Peyer's patch (tissue), 4 donors: ENCODE results near the gene ZNF579.

Source experiments
- CTCF ChIP-seq, 6 experiments: fragments of 450-650 bp in 4 of 6; fragments of 200-600 bp in 2 of 6; sonication (generic) in 1 of 6; IDR thresholded peaks; one replicate each; pipeline ENCODE4 v1.5.1; 2017 to 2019; ENCODE audit warnings: antibody characterized with exemption in 6 of 6, mild to moderate bottlenecking in 3 of 6, moderate library complexity in 1 of 6
- POLR2A ChIP-seq, 2 donors: fragments of 450-650 bp; IDR thresholded peaks; one replicate each; pipeline ENCODE4 v1.5.1; 2017; ENCODE audit warnings: antibody characterized with exemption in 2 of 2, mild to moderate bottlenecking in 2 of 2, moderate library complexity in 2 of 2

- TF ChIP-seq CTCF (IDR thresholded peaks at IDR 0.05) (no peak), POLR2A (IDR thresholded peaks at IDR 0.05) (peak in 1 of 2 donors; percentile 39)
Measured at GRCh38 chr19:55605207-55605636, 24.6 kb upstream of the ZNF579 start.
